HG02852 (cell line): Measurements from ENCODE around the gene ACKR2.
A peak's percentile ranks its signal among the peaks of the same experiment; 100 is the strongest.

Experiments
- ATAC-seq: cut with Tn5 transposase; IDR thresholded peaks from one replicate; pipeline ENCODE4 v1.9.1; 2021; ENCODE audit warnings: mild to moderate bottlenecking, moderate library complexity; ENCODE audit not compliant: unreplicated experiment

ACKR2 gene

GRCh38 chr3:42809202-42809601, at the start of gene ACKR2:
Gene ACKR2, plus strand, starts transcription at chr3:42809445. Its CDS starts 55,058 bp downstream, at chr3:42864503.
- ATAC-seq = no peak

- ATAC-seq = no peak
Measured at GRCh38 chr3:42762046-42762724, 47.1 kb upstream of the ACKR2 start.

GRCh38 chr3:42763021-42763420, 46.2 kb upstream of the ACKR2 start:
- peak; percentile 41 for ATAC-seq

GRCh38 chr3:42764115-42764514, 45.1 kb upstream of the ACKR2 start:
- ATAC-seq = no peak

- ATAC-seq = no peak
Measured at GRCh38 chr3:42764561-42765295, 44.5 kb upstream of the ACKR2 start.

GRCh38 chr3:42769477-42770131, 39.6 kb upstream of the ACKR2 start:
- ATAC-seq = no peak

- no peak for ATAC-seq
Measured at GRCh38 chr3:42771271-42771670, 38.0 kb upstream of the ACKR2 start.

GRCh38 chr3:42772670-42773408, 36.4 kb upstream of the ACKR2 start, which contains the start of gene CCDC13:
Gene CCDC13, minus strand, starts transcription at chr3:42773253. Its CDS starts 14,908 bp downstream, at chr3:42758345.
- ATAC-seq = peak; percentile 98

- ATAC-seq = peak; percentile 10
Measured at GRCh38 chr3:42773409-42773751, 35.9 kb upstream of the ACKR2 start.

GRCh38 chr3:42778644-42779043, 30.6 kb upstream of the ACKR2 start:
- ATAC-seq = no peak

- ATAC-seq = no peak
Measured at GRCh38 chr3:42780398-42780797, 28.8 kb upstream of the ACKR2 start.

- peak; percentile 61 for ATAC-seq
Measured at GRCh38 chr3:42780892-42781700, 28.1 kb upstream of the ACKR2 start.

GRCh38 chr3:42786212-42786611, 23.0 kb upstream of the ACKR2 start:
- ATAC-seq = no peak

GRCh38 chr3:42786631-42787030, 22.6 kb upstream of the ACKR2 start:
- ATAC-seq = no peak

- ATAC-seq = no peak
Measured at GRCh38 chr3:42790714-42791229, 18.5 kb upstream of the ACKR2 start.

GRCh38 chr3:42795621-42796181, 13.5 kb upstream of the ACKR2 start:
- ATAC-seq = no peak

- no peak for ATAC-seq
Measured at GRCh38 chr3:42796332-42796885, 12.8 kb upstream of the ACKR2 start.

GRCh38 chr3:42799376-42799775, 9.9 kb upstream of the ACKR2 start:
- no peak for ATAC-seq

- no peak for ATAC-seq
Measured at GRCh38 chr3:42800251-42800650, 9.0 kb upstream of the ACKR2 start.
